Measurements from ENCODE around the gene ZSCAN22.

DNA sequence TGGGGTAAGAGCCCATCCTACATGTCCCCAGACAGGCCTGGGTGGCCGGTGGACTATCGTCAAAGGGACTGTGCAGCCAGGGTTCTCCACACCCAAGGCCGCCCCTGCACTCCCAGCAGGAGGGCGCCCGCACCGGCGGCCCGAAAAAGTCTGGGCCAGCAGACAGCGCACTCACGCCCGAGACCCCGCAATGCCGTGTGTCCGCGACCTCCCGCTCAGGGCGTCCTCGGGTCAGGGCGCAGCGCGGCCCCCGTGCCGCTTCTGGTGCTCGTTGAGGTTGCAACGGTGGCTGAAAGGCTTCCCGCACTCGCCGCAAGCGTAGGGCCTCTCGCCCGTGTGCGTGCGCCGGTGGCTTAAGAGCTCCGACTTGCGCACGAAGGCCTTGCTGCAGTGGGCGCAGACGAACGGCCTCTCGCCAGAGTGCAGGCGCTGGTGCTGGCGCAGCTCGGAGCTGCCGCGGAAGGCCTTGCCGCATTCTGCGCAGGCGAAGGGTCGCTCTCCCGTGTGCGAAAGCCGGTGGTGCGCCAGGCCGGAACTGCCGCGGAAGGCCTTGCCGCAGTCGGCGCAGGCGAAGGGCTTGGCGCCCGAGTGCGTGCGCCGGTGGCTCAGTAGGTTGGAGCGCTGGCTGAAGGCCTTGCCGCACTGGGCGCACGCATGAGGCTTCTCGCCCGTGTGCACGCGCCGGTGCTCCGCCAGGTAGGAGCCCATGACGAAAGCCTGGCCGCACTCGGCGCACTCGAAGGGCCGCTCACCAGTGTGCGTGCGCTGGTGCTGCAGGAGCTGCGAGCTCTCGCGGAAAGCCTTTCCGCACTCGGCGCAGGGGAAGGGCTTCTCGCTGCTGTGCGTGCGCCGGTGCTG, 29.3 kb downstream of the ZSCAN22 start:
- TF ChIP-seq, protein P1, sequence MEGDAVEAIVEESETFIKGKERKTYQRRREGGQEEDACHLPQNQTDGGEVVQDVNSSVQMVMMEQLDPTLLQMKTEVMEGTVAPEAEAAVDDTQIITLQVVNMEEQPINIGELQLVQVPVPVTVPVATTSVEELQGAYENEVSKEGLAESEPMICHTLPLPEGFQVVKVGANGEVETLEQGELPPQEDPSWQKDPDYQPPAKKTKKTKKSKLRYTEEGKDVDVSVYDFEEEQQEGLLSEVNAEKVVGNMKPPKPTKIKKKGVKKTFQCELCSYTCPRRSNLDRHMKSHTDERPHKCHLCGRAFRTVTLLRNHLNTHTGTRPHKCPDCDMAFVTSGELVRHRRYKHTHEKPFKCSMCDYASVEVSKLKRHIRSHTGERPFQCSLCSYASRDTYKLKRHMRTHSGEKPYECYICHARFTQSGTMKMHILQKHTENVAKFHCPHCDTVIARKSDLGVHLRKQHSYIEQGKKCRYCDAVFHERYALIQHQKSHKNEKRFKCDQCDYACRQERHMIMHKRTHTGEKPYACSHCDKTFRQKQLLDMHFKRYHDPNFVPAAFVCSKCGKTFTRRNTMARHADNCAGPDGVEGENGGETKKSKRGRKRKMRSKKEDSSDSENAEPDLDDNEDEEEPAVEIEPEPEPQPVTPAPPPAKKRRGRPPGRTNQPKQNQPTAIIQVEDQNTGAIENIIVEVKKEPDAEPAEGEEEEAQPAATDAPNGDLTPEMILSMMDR (IDR thresholded peaks at IDR 0.05) = no peak
- TF ChIP-seq EZH2phosphoT487 (IDR thresholded peaks at IDR 0.05) = no peak
